Breast epithelium (tissue), 4 donors: ENCODE results near the gene HES5. TPM values are rescaled to one million over a fixed set of nuclear protein-coding genes. Genes with fewer than 3 reads are reported as not detected.

Experiments used
- DNase-seq, 2 donors: peaks; one replicate each; pipeline ENCODE4 v3.0.0-alpha.2; 2019; ENCODE audit warnings: low spot score in 2 of 2
- H3K27ac ChIP-seq, 2 donors: fragments of 200-600 bp; sonication (generic) in 1 of 2; one replicate each; pipeline ENCODE4 v1.5.1; 2016 to 2019; ENCODE audit warnings: mild to moderate bottlenecking in 1 of 2
- H3K27me3 ChIP-seq, 2 donors: fragments of 200-600 bp; sonication (generic) in 1 of 2; one replicate each; pipeline versions ENCODE4 v1.5.1 to v1.6.0; 2017 to 2019; ENCODE audit warnings: control low read depth in 1 of 2, mild to moderate bottlenecking in 1 of 2
- H3K36me3 ChIP-seq: fragments of 200-600 bp; one replicate; pipeline ENCODE4 v1.5.1; 2019
- H3K4me1 ChIP-seq, 2 donors: fragments of 200-600 bp; sonication (generic); one replicate each; pipeline ENCODE4 v1.5.1; 2016 to 2019; ENCODE audit warnings: control low read depth in 1 of 2
- H3K4me3 ChIP-seq, 3 donors: fragments of 200-600 bp; sonication (generic); 1 replicate in 2 of 3; 2 replicates in 1 of 3; pipeline ENCODE4 v1.5.1; 2016 to 2019; ENCODE audit warnings: mild to moderate bottlenecking in 3 of 3, moderate library complexity in 2 of 3
- H3K9me3 ChIP-seq, 2 donors: fragments of 200-600 bp; sonication (generic) in 1 of 2; one replicate each; pipeline ENCODE4 v1.5.1; 2016 to 2019; ENCODE audit warnings: control low read depth in 1 of 2
- CTCF ChIP-seq, 3 donors: fragments of 450-650 bp; IDR thresholded peaks; one replicate each; pipeline ENCODE4 v1.5.1; 2016 to 2017; ENCODE audit warnings: antibody characterized with exemption in 3 of 3, mild to moderate bottlenecking in 3 of 3, moderate library complexity in 3 of 3
- POLR2A ChIP-seq: fragments of 450-650 bp; IDR thresholded peaks from one replicate; pipeline ENCODE4 v1.6.1; 2016; ENCODE audit warnings: antibody characterized with exemption, mild to moderate bottlenecking, moderate library complexity
- POLR2AphosphoS5 ChIP-seq, 3 donors: sonication (generic); formaldehyde crosslinking; IDR thresholded peaks; one replicate each; pipeline ENCODE4 v1.6.1; 2017; ENCODE audit warnings: antibody characterized with exemption in 3 of 3
- intact Hi-C: fragments of 100-400 bp; cut with DNase I; formaldehyde crosslinking; loops from one replicate; pipeline ENCODE4 v1.15.1; 2023; ENCODE audit warnings: low total_unique reads
- total RNA-seq, 3 donors: library from RNA; depleted of rRNA; stranded (reverse); fragments of >200 nt; gene quantifications; one replicate each; pipeline ENCODE4 v1.1.0, GENCODE V29; 2016

Gene HES5
- total RNA-seq, 3 donors from 2014 or later: not detected

- H3K27me3 ChIP-seq: peaks cover 5 to 11% of the 10 kb centered on the region in 2 donors
- H3K36me3 ChIP-seq: no peaks in the 10 kb centered on the region
- peaks cover 32% of the 10 kb centered on the region in 2 donors for H3K4me1 ChIP-seq
- peak overlapping the region; percentile 98 to 100 for H3K27ac ChIP-seq
- peak overlapping the region in 1 of 3 donors; percentile 46 for H3K4me3 ChIP-seq
- no peak for DNase-seq
- no peaks in the 10 kb centered on the region for H3K9me3 ChIP-seq
- intact Hi-C loops: no loop called here
- TF ChIP-seq POLR2AphosphoS5 (IDR thresholded peaks at IDR 0.05) (no peak), POLR2A (no peak), CTCF (IDR thresholded peaks at IDR 0.05) (no peak)
Observed at GRCh38 chr1:2544093-2544874, 14.2 kb upstream of the HES5 start.

GRCh38 chr1:2543543-2544092 lies 13.6 kb upstream of the HES5 start:
- H3K27me3 ChIP-seq: peaks cover 5 to 15% of the 10 kb centered on the region in 2 donors
- H3K4me3 ChIP-seq: peak overlapping the region in 1 of 3 donors; percentile 46
- H3K27ac ChIP-seq: no peak overlapping the region
- H3K36me3 ChIP-seq: no peaks in the 10 kb centered on the region
- TF ChIP-seq POLR2AphosphoS5 (IDR thresholded peaks at IDR 0.05) (no peak), POLR2A (no peak), CTCF (IDR thresholded peaks at IDR 0.05) (no peak)
- intact Hi-C loops: no loop called here
- DNase-seq: no peak
- H3K4me1 ChIP-seq: peaks cover 27% of the 10 kb centered on the region in 2 donors
- no peaks in the 10 kb centered on the region for H3K9me3 ChIP-seq

GRCh38 chr1:2542246-2542915 lies 12.3 kb upstream of the HES5 start:
- Histone ChIP-seq H3K27ac (no peak overlapping the region), H3K4me3 (no peak overlapping the region), H3K27me3 (peaks cover 5 to 25% of the 10 kb centered on the region in 2 donors), H3K4me1 (peaks cover 18 to 27% of the 10 kb centered on the region in 2 donors), H3K9me3 (no peaks in the 10 kb centered on the region), H3K36me3 (no peaks in the 10 kb centered on the region)
- TF ChIP-seq POLR2A (no peak), POLR2AphosphoS5 (IDR thresholded peaks at IDR 0.05) (no peak), CTCF (IDR thresholded peaks at IDR 0.05) (no peak)
- DNase-seq: no peak
- intact Hi-C loops: no loop called here

DNA sequence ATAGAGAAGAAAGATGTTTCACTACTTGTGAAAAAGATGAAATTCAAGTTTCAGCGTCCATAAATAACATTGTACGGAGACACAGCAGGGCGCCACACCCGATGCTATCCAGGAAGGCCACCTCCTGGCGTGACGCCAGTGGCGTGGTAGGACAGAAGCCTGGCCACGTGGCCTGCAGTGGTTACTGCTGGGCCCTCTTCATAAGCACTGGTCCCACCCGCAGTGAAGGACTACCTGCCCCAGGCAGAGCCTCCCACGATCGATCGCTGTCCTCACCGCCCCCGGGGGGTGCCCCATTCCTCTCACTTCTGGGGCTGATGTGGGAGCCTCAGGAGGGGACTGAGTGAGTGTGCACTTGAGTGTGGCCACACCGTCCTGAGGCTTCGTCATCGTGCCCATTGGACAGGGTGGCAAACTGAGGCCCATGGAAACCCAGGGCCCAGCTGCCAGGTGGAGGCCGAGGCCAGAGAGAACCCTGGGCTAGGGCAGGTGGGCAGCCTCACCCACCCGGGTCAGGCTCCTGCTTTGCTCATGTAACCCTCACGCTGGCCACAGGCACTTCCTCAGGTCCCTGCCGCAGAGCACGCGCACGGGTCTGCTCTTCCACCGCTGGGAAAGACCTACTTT lies 11.7 kb upstream of the HES5 start:
- Histone ChIP-seq H3K27me3 (peaks cover 5 to 28% of the 10 kb centered on the region in 2 donors), H3K4me3 (no peak overlapping the region), H3K9me3 (no peaks in the 10 kb centered on the region), H3K4me1 (peaks cover 14 to 23% of the 10 kb centered on the region in 2 donors), H3K27ac (no peak overlapping the region), H3K36me3 (no peaks in the 10 kb centered on the region)
- TF ChIP-seq POLR2A: no peak
- no peak for TF ChIP-seq CTCF (IDR thresholded peaks at IDR 0.05)
- no peak for TF ChIP-seq POLR2AphosphoS5 (IDR thresholded peaks at IDR 0.05)
- peak in 1 of 2 donors; percentile 68 for DNase-seq
- intact Hi-C loops: no loop called here
